Activated T-cell treated with anti-CD3 and anti-CD28 coated beads for 1 hour (primary cell): ENCODE data around the gene COA5.

Experiments
- DNase-seq: peaks from one replicate; pipeline ENCODE4 v3.0.0-alpha.2; 2020; ENCODE audit warnings: low read depth

Gene COA5, protein sequence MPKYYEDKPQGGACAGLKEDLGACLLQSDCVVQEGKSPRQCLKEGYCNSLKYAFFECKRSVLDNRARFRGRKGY

GRCh38 chr2:98608116-98608961 is at the start of gene COA5, which contains the start of gene UNC50:
Gene COA5, minus strand, starts transcription at chr2:98608512. Its CDS starts 107 bp downstream, at chr2:98608405.
Gene UNC50, plus strand, starts transcription at chr2:98608589. Its CDS starts 1,171 bp downstream, at chr2:98609760.
- DNase-seq = peak; percentile 83

DNA sequence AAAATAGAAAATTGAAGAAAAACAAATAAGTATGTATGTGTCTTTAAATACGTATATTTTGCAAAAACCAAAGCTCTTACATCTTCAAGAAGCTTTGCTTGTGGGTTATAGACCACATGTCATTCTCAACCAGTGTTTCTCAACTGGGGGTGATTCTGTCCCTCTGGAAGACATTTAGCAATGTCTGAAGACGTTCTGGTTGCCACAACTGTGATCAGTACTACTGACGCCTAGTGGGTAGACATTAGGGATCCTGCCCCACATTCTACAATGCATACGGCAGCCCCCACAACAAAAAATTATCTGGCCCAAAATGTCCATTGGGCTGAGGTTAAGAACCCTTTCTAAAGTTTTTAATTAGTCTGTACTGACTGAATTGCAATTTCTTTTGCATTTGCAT is 48.5 kb upstream of the COA5 start:
- no peak for DNase-seq

- no peak for DNase-seq
These were observed 46.6 kb upstream of the COA5 start for GRCh38 chr2:98654699-98655495.

GRCh38 chr2:98650998-98651397 is 42.7 kb upstream of the COA5 start:
- no peak for DNase-seq

DNA sequence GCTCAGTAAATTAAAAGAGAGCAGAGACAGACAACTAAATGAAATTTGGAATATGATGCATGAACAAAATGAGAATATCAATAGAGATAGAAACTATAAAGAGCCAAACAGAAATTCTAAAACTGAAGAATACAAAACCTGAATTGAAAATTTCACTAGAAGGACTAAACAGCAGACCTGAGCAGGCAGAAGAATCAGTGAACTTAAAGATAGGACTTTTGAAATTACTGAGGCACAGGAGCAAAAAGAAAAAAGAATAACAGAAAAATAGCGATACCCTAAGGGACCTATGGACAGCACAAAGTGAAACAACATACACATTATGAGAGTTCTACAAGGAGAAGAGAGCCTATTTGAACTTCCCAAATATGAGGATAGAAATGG is 41.7 kb upstream of the COA5 start:
- DNase-seq = no peak

- peak; percentile 71 for DNase-seq
These were observed 41.1 kb upstream of the COA5 start for GRCh38 chr2:98649135-98649991.

- no peak for DNase-seq
These were observed 40.1 kb upstream of the COA5 start for GRCh38 chr2:98648451-98648850.

DNA sequence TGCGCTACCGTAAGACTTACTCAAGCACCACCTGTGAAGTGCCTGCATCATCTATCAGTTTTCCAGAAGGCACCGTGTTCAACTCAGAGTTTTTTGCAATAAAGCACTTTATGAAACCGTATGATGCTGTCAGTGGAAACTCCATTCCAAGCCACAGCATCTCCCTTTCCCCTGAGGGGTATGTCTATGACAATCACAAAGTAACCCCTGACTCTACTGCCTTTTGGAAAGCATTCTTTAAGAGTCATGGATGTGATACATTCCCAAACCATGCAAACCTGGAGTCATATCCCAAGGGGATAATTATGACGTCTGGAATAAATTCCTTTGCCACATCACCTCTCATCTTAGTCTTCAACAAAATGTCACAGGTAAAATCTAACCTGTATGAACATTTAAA is 39.3 kb upstream of the COA5 start:
- DNase-seq = no peak

DNA sequence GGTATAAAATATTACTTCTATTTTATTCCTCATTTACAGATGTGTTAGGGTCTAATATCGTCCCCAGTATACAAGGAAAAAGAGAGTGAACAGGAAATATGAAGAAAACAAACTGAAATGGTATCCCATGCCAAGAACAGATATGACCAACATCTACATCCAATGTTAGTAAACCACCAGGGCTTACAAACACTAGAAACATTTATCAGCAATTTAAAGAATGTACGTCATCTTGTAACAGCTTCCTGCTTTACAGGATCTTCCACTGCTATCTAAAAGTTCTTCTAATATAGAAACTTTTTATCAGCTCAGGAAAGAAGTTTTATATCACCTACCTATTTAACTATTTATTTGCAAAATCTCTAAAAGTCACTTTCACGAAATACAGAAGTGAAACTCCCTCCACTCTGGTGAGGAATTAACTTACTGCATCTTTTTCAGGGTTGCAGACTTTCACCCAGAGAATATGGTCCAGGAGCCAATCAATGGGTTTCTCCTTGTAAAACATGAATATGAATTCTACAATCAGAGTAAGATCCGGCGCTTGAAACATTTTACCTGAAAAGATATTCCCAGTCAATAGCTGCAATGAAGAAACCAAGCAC is 35.3 kb upstream of the COA5 start:
- no peak for DNase-seq

GRCh38 chr2:98637401-98638147 is 29.3 kb upstream of the COA5 start:
- DNase-seq = no peak

DNA sequence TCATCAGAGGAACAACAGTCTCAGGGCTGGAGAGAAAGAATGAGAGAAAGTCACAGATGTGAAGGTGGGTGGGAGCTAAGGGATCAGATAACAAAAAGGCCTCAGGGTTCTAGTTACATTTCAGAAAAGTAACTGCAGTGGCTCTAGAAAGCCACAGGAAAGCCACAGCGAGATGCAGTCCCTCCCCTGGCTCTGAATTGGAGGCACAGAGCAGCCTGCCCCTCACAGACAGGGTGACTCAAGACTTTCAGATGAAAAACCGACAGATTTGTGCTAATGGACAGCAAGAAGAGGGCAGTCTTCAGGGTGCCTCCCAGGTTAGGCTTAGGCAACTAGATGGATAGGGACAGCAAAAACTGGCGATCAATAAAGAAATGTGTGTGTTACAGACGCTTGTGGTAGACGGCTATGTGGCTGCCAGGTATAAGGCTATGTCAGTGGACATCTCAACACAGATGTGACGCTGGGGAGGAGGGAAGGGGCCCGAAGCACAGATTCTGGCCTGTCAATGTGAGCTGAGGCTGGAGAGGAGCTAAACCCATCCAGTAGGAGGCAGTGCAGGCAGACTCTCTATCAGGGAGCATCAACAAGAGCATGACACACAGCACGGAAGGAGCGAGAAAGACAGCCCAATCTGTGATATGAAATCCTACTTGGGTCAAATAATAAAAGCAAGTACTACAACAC is 26.2 kb upstream of the COA5 start:
- no peak for DNase-seq

GRCh38 chr2:98632351-98632750 is 24.0 kb upstream of the COA5 start:
- no peak for DNase-seq

DNA sequence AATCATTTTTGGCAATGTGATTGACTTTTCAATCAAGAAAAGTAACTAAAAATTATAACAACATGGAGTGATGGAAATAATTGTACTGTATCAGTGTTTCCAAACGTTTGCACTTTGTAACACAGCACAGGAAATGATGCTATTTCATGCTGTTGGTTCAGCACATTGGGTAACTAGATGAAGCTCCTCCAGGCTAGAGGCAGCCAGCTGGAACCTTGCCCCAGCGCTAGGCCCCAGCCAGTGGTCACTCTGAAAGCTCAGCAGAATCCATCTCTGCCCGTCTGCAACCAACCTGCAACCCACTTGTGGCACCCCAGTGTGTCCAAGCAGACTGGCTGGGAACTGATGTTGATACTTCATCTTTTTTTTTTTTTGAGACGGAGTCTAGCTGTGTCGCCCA is 15.3 kb upstream of the COA5 start:
- no peak for DNase-seq

DNA sequence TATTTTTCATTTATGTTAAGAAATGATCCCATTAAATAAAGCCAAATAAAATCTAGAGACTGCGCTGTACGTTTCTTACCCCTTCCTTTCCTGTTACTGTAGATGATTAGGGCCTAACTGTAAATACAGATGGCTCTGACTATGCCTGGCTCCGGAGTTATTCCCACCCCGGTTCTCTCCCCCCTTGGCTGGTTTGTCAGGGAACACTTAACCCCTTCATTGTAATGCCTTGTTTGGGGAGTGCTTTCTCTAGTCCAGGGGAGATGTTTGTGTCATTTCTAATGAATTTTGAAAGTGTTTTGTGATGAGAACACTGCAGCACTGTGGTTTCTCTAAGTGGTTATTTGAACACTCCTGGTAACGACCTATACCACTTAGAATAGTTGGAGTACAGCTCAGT is 8.8 kb upstream of the COA5 start:
- no peak for DNase-seq

DNA sequence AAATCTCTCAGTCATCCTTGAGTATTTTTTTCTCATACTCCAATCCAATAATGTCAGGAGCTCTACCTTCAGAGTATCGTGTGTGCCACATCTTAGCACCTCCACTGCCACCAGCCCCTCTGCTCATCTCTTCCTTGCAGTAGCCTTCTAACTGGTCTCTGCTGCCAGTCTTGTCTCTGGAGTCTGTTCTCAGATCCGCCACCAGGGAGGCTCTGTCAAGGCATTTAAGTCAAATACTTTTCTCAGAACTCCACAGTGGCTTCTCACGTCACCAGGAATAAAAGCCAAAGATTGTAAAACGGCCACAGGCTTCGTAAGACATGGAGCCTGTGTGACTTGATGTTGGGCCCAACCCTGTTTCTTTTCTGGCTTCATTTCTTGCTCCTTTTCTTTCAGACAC is 7.2 kb upstream of the COA5 start:
- DNase-seq = no peak

DNA sequence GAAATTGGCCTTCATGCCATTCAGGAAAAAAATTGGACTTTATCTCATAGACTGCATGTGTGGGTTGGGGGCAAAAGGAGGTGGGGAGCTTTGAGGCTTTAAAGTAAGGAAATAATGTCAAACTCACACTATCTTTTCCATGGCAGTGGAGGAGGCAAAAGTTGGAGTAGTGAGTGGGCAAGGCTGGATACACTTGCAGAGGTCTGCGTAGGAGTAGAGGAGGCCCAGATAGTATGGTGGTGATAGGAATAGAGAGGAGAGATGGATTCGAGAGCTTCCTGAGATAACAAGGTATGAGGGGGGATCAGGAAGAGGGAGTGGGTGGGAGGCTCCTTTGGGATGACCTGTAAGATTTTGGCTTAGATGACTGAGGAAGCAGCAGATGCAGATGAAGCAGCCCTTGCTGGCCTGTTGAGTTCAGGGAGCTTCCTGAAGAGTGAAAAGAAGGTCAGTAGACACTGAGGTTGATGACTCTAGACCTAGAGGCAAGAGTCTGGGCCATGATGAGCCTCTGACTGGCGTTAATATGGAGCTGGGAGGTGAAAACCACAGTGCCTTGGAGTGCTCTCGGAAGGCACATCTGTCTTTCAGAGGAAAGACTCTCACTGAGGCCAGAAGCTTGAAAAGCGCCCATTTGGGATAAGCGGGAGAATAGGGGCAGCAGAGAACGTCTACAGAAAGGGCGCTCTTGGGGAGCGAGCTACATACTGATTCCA is 5.9 kb upstream of the COA5 start:
- no peak for DNase-seq

DNA sequence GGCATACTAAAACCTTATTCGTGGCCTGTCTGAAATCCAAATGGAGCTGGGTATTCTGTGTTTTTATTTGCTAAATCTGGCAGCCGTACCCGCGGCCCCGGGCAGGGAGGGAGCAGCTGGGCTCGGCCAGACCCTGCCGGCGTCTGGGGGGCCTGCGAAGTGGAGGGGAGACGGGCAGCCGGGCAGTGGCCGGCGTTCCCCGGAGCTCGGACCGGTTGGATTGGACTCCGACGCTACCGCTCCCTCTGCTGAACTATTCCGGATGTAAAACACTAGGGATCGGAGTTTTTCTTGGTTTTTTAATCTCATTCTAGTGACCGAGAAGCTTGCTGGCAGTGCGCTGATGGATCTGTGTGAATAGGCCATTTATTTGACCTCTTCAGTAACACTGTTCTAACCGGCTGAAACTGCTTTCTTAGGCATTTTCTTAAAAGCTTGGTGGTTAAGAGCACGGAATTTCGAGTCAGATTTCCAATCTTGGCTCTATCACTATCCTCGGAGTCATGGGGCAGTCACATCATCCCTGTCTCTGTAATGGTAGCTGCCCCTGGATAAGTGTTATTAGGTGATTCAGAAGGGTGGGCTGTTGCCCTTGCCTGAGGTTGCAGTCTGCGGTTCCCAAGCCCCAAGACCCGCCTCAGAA is 771 bp upstream of the COA5 start:
- DNase-seq = no peak

GRCh38 chr2:98607741-98608115 is 584 bp downstream of the COA5 start:
- no peak for DNase-seq

DNA sequence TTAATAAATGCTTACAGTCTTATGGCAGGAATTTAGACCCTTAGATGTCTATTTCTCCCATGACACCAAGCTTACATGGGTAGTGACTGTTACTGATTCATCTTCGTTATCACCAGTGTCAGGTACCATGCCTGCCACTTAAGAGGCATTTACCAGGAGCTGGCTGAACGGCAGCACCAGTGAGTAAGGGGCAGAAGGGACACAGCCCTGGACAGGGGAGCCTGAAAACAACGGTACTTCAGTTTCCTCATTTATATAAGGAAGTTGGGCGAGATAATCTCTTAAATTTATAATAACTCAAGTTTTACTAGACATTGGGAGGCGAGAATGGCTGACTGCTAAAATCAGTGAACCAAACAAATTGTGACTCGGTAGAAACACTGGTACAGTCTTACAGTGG is 1.2 kb downstream of the COA5 start:
- no peak for DNase-seq
